SK-N-SH treated with all-trans-retinoic acid at 6 μM for 48 hours (cell line): ENCODE data around the gene NUP42.

Source experiments
- BACH2 ChIP-seq: fragments of 250-450 bp; sonication (Bioruptor Pico); IDR thresholded peaks from 2 replicates; pipeline ENCODE4 v1.9.0; 2021; ENCODE audit warnings: mild to moderate bottlenecking, borderline replicate concordance
- CSDC2 ChIP-seq: fragments of 250-450 bp; sonication (Bioruptor Pico); IDR thresholded peaks from 2 replicates; pipeline ENCODE4 v1.5.0; 2020; ENCODE audit warnings: mild to moderate bottlenecking, moderate library complexity
- CSRNP3 ChIP-seq: fragments of 250-450 bp; sonication (Bioruptor Pico); IDR thresholded peaks from 2 replicates; pipeline ENCODE4 v1.5.1; 2021; ENCODE audit warnings: mild to moderate bottlenecking, moderate library complexity
- GLIS3 ChIP-seq: fragments of 250-450 bp; sonication (Bioruptor Pico); IDR thresholded peaks from 2 replicates; pipeline ENCODE4 v1.5.0; 2020; ENCODE audit warnings: mild to moderate bottlenecking, moderate library complexity
- TF ChIP-seq, protein P1 (sequence below): fragments of 250-450 bp; sonication (Bioruptor Pico); IDR thresholded peaks from 2 replicates; pipeline ENCODE4 v1.8.0; 2020; ENCODE audit warnings: mild to moderate bottlenecking, moderate library complexity, borderline replicate concordance
- TF ChIP-seq, protein P2 (sequence below): fragments of 250-450 bp; sonication (Bioruptor Pico); IDR thresholded peaks from 2 replicates; pipeline ENCODE4 v1.5.1; 2020; ENCODE audit warnings: low read depth, mild to moderate bottlenecking, moderate library complexity

GRCh38 chr7:23213755-23214154 lies 31.9 kb downstream of the NUP42 start:
- TF ChIP-seq GLIS3 (no peak), CSDC2 (no peak), BACH2 (CRISPR knock-in tag) (no peak), CSRNP3 (CRISPR knock-in tag) (no peak)
- TF ChIP-seq, protein P1, sequence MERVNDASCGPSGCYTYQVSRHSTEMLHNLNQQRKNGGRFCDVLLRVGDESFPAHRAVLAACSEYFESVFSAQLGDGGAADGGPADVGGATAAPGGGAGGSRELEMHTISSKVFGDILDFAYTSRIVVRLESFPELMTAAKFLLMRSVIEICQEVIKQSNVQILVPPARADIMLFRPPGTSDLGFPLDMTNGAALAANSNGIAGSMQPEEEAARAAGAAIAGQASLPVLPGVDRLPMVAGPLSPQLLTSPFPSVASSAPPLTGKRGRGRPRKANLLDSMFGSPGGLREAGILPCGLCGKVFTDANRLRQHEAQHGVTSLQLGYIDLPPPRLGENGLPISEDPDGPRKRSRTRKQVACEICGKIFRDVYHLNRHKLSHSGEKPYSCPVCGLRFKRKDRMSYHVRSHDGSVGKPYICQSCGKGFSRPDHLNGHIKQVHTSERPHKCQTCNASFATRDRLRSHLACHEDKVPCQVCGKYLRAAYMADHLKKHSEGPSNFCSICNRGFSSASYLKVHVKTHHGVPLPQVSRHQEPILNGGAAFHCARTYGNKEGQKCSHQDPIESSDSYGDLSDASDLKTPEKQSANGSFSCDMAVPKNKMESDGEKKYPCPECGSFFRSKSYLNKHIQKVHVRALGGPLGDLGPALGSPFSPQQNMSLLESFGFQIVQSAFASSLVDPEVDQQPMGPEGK (CRISPR knock-in tag) = no peak
- TF ChIP-seq, protein P2, sequence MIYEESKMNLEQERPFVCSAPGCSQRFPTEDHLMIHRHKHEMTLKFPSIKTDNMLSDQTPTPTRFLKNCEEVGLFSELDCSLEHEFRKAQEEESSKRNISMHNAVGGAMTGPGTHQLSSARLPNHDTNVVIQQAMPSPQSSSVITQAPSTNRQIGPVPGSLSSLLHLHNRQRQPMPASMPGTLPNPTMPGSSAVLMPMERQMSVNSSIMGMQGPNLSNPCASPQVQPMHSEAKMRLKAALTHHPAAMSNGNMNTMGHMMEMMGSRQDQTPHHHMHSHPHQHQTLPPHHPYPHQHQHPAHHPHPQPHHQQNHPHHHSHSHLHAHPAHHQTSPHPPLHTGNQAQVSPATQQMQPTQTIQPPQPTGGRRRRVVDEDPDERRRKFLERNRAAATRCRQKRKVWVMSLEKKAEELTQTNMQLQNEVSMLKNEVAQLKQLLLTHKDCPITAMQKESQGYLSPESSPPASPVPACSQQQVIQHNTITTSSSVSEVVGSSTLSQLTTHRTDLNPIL (CRISPR knock-in tag) = no peak
